ENCODE data around the gene XXYLT1. TPM values are rescaled to one million over a fixed set of nuclear protein-coding genes. Genes with fewer than 3 reads are reported as not detected.

The XXYLT1 gene
- total and polyA plus RNA-seq, 9 of the 15 experiments (the other 6 are each of a cell fraction or from before 2014, with no cell fraction given), result 1.9 to 18.9 (median 15.0) TPM

DNA sequence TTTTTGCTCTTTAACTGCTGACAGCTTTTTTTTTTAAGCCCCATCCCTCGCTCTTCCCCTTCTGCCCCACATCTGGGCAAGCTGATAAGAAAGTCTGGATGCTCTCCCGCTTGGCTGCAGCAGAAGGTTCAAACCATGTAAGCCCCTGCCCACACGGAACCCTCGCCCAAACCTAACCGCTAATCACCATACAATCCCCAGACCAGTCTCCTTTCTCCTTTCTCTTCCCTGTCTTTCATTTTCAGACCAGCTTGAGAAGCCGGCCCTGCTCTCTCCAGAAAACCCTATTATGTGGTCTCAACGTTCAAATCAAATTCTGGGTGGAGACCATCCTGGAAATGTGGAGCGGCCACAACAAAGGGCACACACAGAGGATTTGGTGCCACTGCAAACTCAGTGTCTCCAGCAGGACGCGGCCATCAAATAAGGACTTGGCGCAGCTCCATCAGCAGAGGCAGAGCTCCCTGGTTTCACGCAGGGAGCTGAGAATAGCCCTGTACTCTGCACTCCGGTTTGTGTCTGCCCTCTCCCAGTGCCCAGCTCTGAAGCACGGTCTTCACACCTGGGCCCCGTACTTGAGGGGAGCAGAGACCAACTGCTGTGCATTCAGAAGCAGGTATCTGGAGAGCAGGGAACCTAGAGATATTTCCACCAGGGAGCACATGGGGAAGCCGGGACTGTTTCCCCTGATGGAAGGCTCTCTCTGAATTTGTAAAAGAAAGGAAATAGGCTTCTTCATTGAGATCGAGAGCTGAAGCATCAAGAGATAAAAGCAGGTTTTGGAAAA lies 92.6 kb downstream of the XXYLT1 start (continued):
- TF ChIP-seq KAT7 (CRISPR knock-in tag; IDR thresholded peaks at IDR 0.05; ENCODE audit: borderline replicate concordance), result no peak
- no peak for TF ChIP-seq FOXK2 (conservative IDR thresholded peaks at IDR 0.05 in 1 of 2, IDR thresholded peaks at IDR 0.05 in 1 of 2; ENCODE audit: low read depth in 2 of 2)
- no peak for TF ChIP-seq ZNF280B (CRISPR knock-in tag; IDR thresholded peaks at IDR 0.05)
- no peak for TF ChIP-seq ZFP91 (CRISPR knock-in tag; IDR thresholded peaks at IDR 0.05)
- no peak for TF ChIP-seq ZNF140 (CRISPR knock-in tag; IDR thresholded peaks at IDR 0.05)
- TF ChIP-seq TCF15 (CRISPR knock-in tag; IDR thresholded peaks at IDR 0.05), result no peak
- no peak for TF ChIP-seq ARID4B (CRISPR knock-in tag; IDR thresholded peaks at IDR 0.05)
- TF ChIP-seq HMBOX1 (IDR thresholded peaks at IDR 0.05), result peak; percentile 44; the same call in 1 of the 2 replicates
- TF ChIP-seq ATF7 (IDR thresholded peaks at IDR 0.05), result 0 out of 2 replicates have a peak, but pooled peaks have one; percentile 25
- no peak for TF ChIP-seq CBX8 (IDR thresholded peaks at IDR 0.05; ENCODE audit: borderline replicate concordance, extremely low read depth, low read depth, low read length, poor library complexity, severe bottlenecking)
- peak; percentile 93 for TF ChIP-seq CBFA2T3 (IDR thresholded peaks at IDR 0.05)
- TF ChIP-seq NCOA1 (IDR thresholded peaks at IDR 0.05; ENCODE audit: low read depth), result peak; percentile 70; the same call in 1 of the 2 replicates
- TF ChIP-seq, protein P1, sequence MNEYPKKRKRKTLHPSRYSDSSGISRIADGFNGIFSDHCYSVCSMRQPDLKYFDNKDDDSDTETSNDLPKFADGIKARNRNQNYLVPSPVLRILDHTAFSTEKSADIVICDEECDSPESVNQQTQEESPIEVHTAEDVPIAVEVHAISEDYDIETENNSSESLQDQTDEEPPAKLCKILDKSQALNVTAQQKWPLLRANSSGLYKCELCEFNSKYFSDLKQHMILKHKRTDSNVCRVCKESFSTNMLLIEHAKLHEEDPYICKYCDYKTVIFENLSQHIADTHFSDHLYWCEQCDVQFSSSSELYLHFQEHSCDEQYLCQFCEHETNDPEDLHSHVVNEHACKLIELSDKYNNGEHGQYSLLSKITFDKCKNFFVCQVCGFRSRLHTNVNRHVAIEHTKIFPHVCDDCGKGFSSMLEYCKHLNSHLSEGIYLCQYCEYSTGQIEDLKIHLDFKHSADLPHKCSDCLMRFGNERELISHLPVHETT (CRISPR knock-in tag; conservative IDR thresholded peaks at IDR 0.05 in 1 of 2, IDR thresholded peaks at IDR 0.05 in 1 of 2), result peak in 1 of 2 experiments; percentile 62; a peak in 1 of 4 replicates
- TF ChIP-seq RBM15 (IDR thresholded peaks at IDR 0.05; ENCODE audit: insufficient read depth, low read length), result no peak
- no peak for TF ChIP-seq ZNF699 (CRISPR knock-in tag; IDR thresholded peaks at IDR 0.05; ENCODE audit: insufficient replicate concordance)

Measured in K562 (cell line).